Mesenchymal stem cell (in vitro differentiated cells and primary cell): ENCODE data around the gene WLS.

ENCODE experiments used
- DNase-seq: peaks from one replicate; pipeline ENCODE4 v3.0.0-alpha.2; 2013
- H2AFZ ChIP-seq: one replicate; pipeline ENCODE4 v1.6.1; 2013; ENCODE audit warnings: low read depth, mild to moderate bottlenecking, control low read depth, inconsistent platforms, low read length, moderate library complexity
- H2AK5ac ChIP-seq: 2 replicates; pipeline ENCODE4 v1.6.1; 2013; ENCODE audit warnings: low read length, moderate library complexity, mild to moderate bottlenecking, inconsistent platforms; ENCODE audit not compliant: severe bottlenecking
- H2BK120ac ChIP-seq: one replicate; pipeline ENCODE4 v1.6.1; 2013; ENCODE audit warnings: low read depth, mild to moderate bottlenecking, inconsistent platforms, low read length, moderate library complexity
- H2BK12ac ChIP-seq, 2 experiments: one replicate each; pipeline ENCODE4 v1.6.1; 2013; ENCODE audit warnings: inconsistent platforms in 2 of 2, low read length in 2 of 2, mild to moderate bottlenecking in 2 of 2, moderate library complexity in 2 of 2, control low read depth in 1 of 2
- H2BK15ac ChIP-seq: one replicate; pipeline ENCODE4 v1.6.1; 2013; ENCODE audit warnings: mild to moderate bottlenecking, low read depth, inconsistent platforms; ENCODE audit not compliant: poor library complexity, severe bottlenecking
- H2BK5ac ChIP-seq: 2 replicates; pipeline ENCODE4 v1.6.1; 2013; ENCODE audit warnings: low read depth, mild to moderate bottlenecking, low read length, control low read depth, inconsistent platforms; ENCODE audit not compliant: poor library complexity, severe bottlenecking
- H3K14ac ChIP-seq, 2 experiments: one replicate each; pipeline ENCODE4 v1.6.1; 2013; ENCODE audit warnings: inconsistent platforms in 2 of 2, low read length in 2 of 2, control low read depth in 1 of 2, mild to moderate bottlenecking in 1 of 2, moderate library complexity in 1 of 2
- H3K18ac ChIP-seq, 2 experiments: one replicate each; pipeline ENCODE4 v1.6.1; 2013; ENCODE audit warnings: inconsistent platforms in 2 of 2, low read length in 2 of 2, control low read depth in 1 of 2, low read depth in 1 of 2, mild to moderate bottlenecking in 1 of 2
- H3K23ac ChIP-seq, 2 experiments: one replicate each; pipeline ENCODE4 v1.6.1; 2013; ENCODE audit warnings: inconsistent platforms in 2 of 2, low read length in 2 of 2, mild to moderate bottlenecking in 2 of 2, moderate library complexity in 2 of 2, control low read depth in 1 of 2
- H3K27ac ChIP-seq: 2 replicates; pipeline ENCODE4 v1.5.1; 2013; ENCODE audit warnings: mild to moderate bottlenecking, moderate library complexity, low read length, control low read depth, inconsistent platforms; ENCODE audit not compliant: poor library complexity, severe bottlenecking
- H3K27me3 ChIP-seq, 2 experiments: 2 replicates each; pipeline versions ENCODE4 v1.6.1 to v1.7.0; 2013; ENCODE audit warnings: low read length in 2 of 2, mild to moderate bottlenecking in 2 of 2, moderate library complexity in 2 of 2, control low read depth in 1 of 2, inconsistent platforms in 1 of 2; ENCODE audit not compliant: control insufficient read depth in 1 of 2, insufficient read depth in 1 of 2
- H3K36me3 ChIP-seq, 2 experiments: 2 replicates each; pipeline versions ENCODE4 v1.6.1 to v1.7.0; 2013; ENCODE audit warnings: low read length in 2 of 2, control low read depth in 1 of 2, inconsistent platforms in 1 of 2, low read depth in 1 of 2, mild to moderate bottlenecking in 1 of 2; ENCODE audit not compliant: insufficient read depth in 2 of 2, control insufficient read depth in 1 of 2
- H3K4ac ChIP-seq, 2 experiments: one replicate each; pipeline ENCODE4 v1.6.1; 2013; ENCODE audit warnings: inconsistent platforms in 2 of 2, low read length in 2 of 2, mild to moderate bottlenecking in 2 of 2, moderate library complexity in 2 of 2, control low read depth in 1 of 2, low read depth in 1 of 2
- H3K4me1 ChIP-seq: 2 replicates; pipeline ENCODE4 v1.6.1; 2013; ENCODE audit warnings: low read depth, low read length, control low read depth; ENCODE audit not compliant: control insufficient read depth, insufficient read depth
- H3K4me2 ChIP-seq: 2 replicates; pipeline ENCODE4 v1.6.1; 2013; ENCODE audit warnings: low read length, mild to moderate bottlenecking, inconsistent platforms; ENCODE audit not compliant: poor library complexity, severe bottlenecking
- H3K4me3 ChIP-seq, 2 experiments: 2 replicates each; pipeline versions ENCODE4 v1.5.1 to v1.7.0; 2013; ENCODE audit warnings: low read length in 2 of 2, mild to moderate bottlenecking in 2 of 2, control low read depth in 1 of 2, low read depth in 1 of 2; ENCODE audit not compliant: insufficient read depth in 1 of 2
- H3K79me1 ChIP-seq: replicated peaks from 2 replicates; pipeline ENCODE4 v1.6.1; 2013; ENCODE audit warnings: mild to moderate bottlenecking, control low read depth, low read length, inconsistent platforms; ENCODE audit not compliant: poor library complexity, severe bottlenecking
- H3K9ac ChIP-seq: 2 replicates; pipeline ENCODE4 v1.7.0; 2013; ENCODE audit warnings: mild to moderate bottlenecking, low read length, moderate library complexity
- H3K9me3 ChIP-seq: 2 replicates; pipeline ENCODE4 v1.7.0; 2013; ENCODE audit warnings: mild to moderate bottlenecking, low read length; ENCODE audit not compliant: control insufficient read depth
- H4K8ac ChIP-seq: one replicate; pipeline ENCODE4 v1.6.1; 2013; ENCODE audit warnings: inconsistent platforms, mild to moderate bottlenecking, low read length, moderate library complexity
- H4K91ac ChIP-seq: one replicate; pipeline ENCODE4 v1.6.1; 2013; ENCODE audit warnings: mild to moderate bottlenecking, low read length, inconsistent platforms
- WGBS: methylation state at CpG from one replicate; pipeline ENCODE4 v1.1.7; 2013; ENCODE audit warnings: mixed read lengths; 5-methylcytosine and 5-hydroxymethylcytosine counted together

Gene WLS

GRCh38 chr1:68229650-68230483, 2.5 kb downstream of the WLS start:
- Histone ChIP-seq H2BK5ac (no peak overlapping the region), H2AK5ac (no peak overlapping the region), H3K4me3 (peak overlapping the region; percentile 1 to 99), H3K4me1 (peaks cover 1% of the 10 kb centered on the region), H4K8ac (no peak overlapping the region), H4K91ac (no peak overlapping the region), H3K27ac (peak overlapping the region; percentile 63), H3K27me3 (no peaks in the 10 kb centered on the region), H3K36me3 (peaks cover 2 to 7% of the 10 kb centered on the region in 2 experiments), H3K14ac (no peak overlapping the region), H3K4me2 (peak overlapping the region; percentile 95), H3K23ac (no peak overlapping the region), H3K9me3 (no peaks in the 10 kb centered on the region), H2BK15ac (no peak overlapping the region), H3K4ac (no peak overlapping the region), H3K18ac (no peak overlapping the region), H2BK120ac (no peak overlapping the region), H2AFZ (no peak overlapping the region), H3K79me1 (no peaks in the 10 kb centered on the region), H3K9ac (peak overlapping the region; percentile 96), H2BK12ac (no peak overlapping the region)
- peak; percentile 54 for DNase-seq
- WGBS = 52% methylated on average over 7 of the region's 7 CpGs

DNA sequence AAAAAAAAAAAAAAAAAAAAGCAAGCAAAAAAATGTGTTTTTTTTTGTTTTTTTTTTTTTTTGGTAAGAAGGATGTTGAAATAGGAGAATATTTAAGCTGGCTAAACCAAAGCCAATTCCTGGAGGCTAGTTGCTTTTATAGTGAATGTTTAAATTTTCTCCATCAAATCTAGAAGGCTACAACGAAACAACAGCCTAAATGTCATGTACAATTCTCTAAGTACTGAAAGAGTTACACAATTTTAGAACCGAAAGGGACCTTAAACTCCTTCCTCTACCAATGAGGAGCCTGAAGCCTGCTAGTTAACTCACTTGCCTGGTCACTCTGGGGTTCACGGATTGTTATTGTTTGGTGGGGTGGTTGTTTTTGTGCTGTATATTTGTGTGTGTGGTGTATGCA, 3.5 kb downstream of the WLS start:
- DNase-seq = peak; percentile 55
- Histone ChIP-seq H3K9me3 (no peaks in the 10 kb centered on the region), H3K4me3 (peak overlapping the region in 1 of 2 experiments; percentile 99), H3K27ac (peak overlapping the region; percentile 34), H3K4ac (no peak overlapping the region), H2BK15ac (no peak overlapping the region), H3K9ac (peak overlapping the region; percentile 96), H3K4me2 (peak overlapping the region; percentile 31), H2AK5ac (no peak overlapping the region), H2BK120ac (no peak overlapping the region), H3K27me3 (no peaks in the 10 kb centered on the region), H4K8ac (no peak overlapping the region), H3K14ac (no peak overlapping the region), H3K79me1 (peaks cover 2% of the 10 kb centered on the region), H2AFZ (no peak overlapping the region), H2BK5ac (no peak overlapping the region), H3K23ac (no peak overlapping the region), H3K36me3 (peaks cover 2 to 7% of the 10 kb centered on the region in 2 experiments), H3K18ac (no peak overlapping the region), H2BK12ac (peak overlapping the region in 1 of 2 experiments; percentile 42), H4K91ac (no peak overlapping the region), H3K4me1 (peaks cover 1% of the 10 kb centered on the region)
- WGBS = 80% methylated on average over 2 of the region's 3 CpGs

GRCh38 chr1:68227598-68227997, 4.7 kb downstream of the WLS start:
- H3K79me1 ChIP-seq = peaks cover 4% of the 10 kb centered on the region
- H3K4me1 ChIP-seq = peaks cover 1% of the 10 kb centered on the region
- no peak overlapping the region for H3K27ac ChIP-seq
- no peak overlapping the region for H2BK15ac ChIP-seq
- H3K4me2 ChIP-seq = no peak overlapping the region
- H2BK120ac ChIP-seq = no peak overlapping the region
- no peak overlapping the region for H2AK5ac ChIP-seq
- H3K14ac ChIP-seq = no peak overlapping the region
- H4K91ac ChIP-seq = no peak overlapping the region
- no peak overlapping the region for H2AFZ ChIP-seq
- no peak overlapping the region for H4K8ac ChIP-seq
- H3K23ac ChIP-seq = no peak overlapping the region
- H3K4ac ChIP-seq = no peak overlapping the region
- H2BK5ac ChIP-seq = no peak overlapping the region
- no peak overlapping the region for H2BK12ac ChIP-seq
- DNase-seq = no peak
- no peak overlapping the region for H3K4me3 ChIP-seq
- no peak overlapping the region for H3K9ac ChIP-seq
- H3K36me3 ChIP-seq = peaks cover 2 to 7% of the 10 kb centered on the region in 2 experiments
- no peaks in the 10 kb centered on the region for H3K27me3 ChIP-seq
- no peaks in the 10 kb centered on the region for H3K9me3 ChIP-seq
- no peak overlapping the region for H3K18ac ChIP-seq

DNA sequence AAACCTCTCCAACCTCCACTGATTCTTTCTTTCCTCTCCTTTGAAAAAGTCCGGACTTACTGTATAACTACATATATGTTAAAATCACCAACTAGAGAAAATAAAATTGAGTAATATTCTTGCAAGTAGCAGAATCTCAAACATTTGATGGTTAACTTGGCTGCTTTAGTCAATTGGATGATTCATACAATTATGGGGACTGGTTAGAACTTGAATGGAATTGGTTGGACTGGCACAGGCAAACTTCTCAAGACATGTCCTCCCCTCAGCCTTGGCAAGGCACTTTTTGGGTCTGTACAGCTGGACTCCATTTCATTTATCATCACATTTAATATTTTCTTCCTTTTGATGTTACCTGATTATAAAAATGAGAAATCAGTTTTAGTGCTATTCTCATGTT, 6.5 kb downstream of the WLS start:
- no peaks in the 10 kb centered on the region for H3K27me3 ChIP-seq
- H3K9ac ChIP-seq = no peak overlapping the region
- H3K4ac ChIP-seq = no peak overlapping the region
- no peaks in the 10 kb centered on the region for H3K9me3 ChIP-seq
- peaks cover 1% of the 10 kb centered on the region for H3K4me1 ChIP-seq
- H2BK5ac ChIP-seq = no peak overlapping the region
- no peak overlapping the region for H3K14ac ChIP-seq
- H3K23ac ChIP-seq = no peak overlapping the region
- H2BK12ac ChIP-seq = no peak overlapping the region
- H3K36me3 ChIP-seq = peaks cover 2 to 7% of the 10 kb centered on the region in 2 experiments
- H2AK5ac ChIP-seq = no peak overlapping the region
- no peak overlapping the region for H3K18ac ChIP-seq
- no peak for DNase-seq
- no peak overlapping the region for H2BK120ac ChIP-seq
- H2AFZ ChIP-seq = no peak overlapping the region
- H3K4me2 ChIP-seq = no peak overlapping the region
- H3K4me3 ChIP-seq = no peak overlapping the region
- H3K27ac ChIP-seq = no peak overlapping the region
- H4K8ac ChIP-seq = no peak overlapping the region
- H2BK15ac ChIP-seq = no peak overlapping the region
- no CpG with 5 or more reads among the region's 1 CpG for WGBS
- H3K79me1 ChIP-seq = peaks cover 4% of the 10 kb centered on the region
- no peak overlapping the region for H4K91ac ChIP-seq
